Body of pancreas (tissue), 4 donors: ENCODE measurements around the gene PRCC. TPM values are rescaled to one million over a fixed set of nuclear protein-coding genes. Genes with fewer than 3 reads are reported as not detected.
A peak's percentile ranks its signal among the peaks of the same experiment; 100 is the strongest.

Experiments
- ATAC-seq: fragments of 150-250 bp; one replicate; pipeline ENCODE4 v1.9.1; 2016
- DNase-seq, 4 donors: peaks; one replicate each; pipeline ENCODE4 v3.0.0-alpha.2; 2019
- H3K27ac ChIP-seq, 4 donors: fragments of 200-600 bp; sonication (generic); 1 replicate in 3 of 4; 2 replicates in 1 of 4; pipeline versions ENCODE4 v1.5.1 to v1.6.1; 2016 to 2019; ENCODE audit warnings: mild to moderate bottlenecking in 1 of 4, mixed read lengths in 1 of 4, moderate library complexity in 1 of 4
- H3K27me3 ChIP-seq, 2 donors: fragments of 200-600 bp; sonication (generic); one replicate each; pipeline ENCODE4 v1.6.0; 2016; ENCODE audit warnings: mild to moderate bottlenecking in 1 of 2
- H3K36me3 ChIP-seq, 2 donors: fragments of 200-600 bp; sonication (generic); replicated peaks in 1 of 2; 2 replicates each; pipeline ENCODE4 v1.5.1; 2016; ENCODE audit warnings: low read depth in 2 of 2; ENCODE audit not compliant: insufficient read depth in 1 of 2
- H3K4me1 ChIP-seq: fragments of 200-600 bp; sonication (generic); one replicate; pipeline ENCODE4 v1.6.0; 2016
- H3K4me3 ChIP-seq, 2 donors: fragments of 200-600 bp; sonication (generic); 1 replicate in 1 of 2; 2 replicates in 1 of 2; pipeline ENCODE4 v1.5.1; 2016 to 2019
- H3K9me3 ChIP-seq, 3 donors: fragments of 200-600 bp; sonication (generic); 1 replicate in 2 of 3; 2 replicates in 1 of 3; pipeline ENCODE4 v1.5.1; 2016
- CTCF ChIP-seq, 7 experiments: fragments of 450-650 bp in 4 of 7; fragments of 200-600 bp in 3 of 7; sonication (generic) in 3 of 7; IDR thresholded peaks; one replicate each; pipeline ENCODE4 v1.5.1; 2016 to 2019; ENCODE audit warnings: antibody characterized with exemption in 7 of 7
- POLR2A ChIP-seq, 3 donors: fragments of 450-650 bp; IDR thresholded peaks; one replicate each; pipeline ENCODE4 v1.6.1; 2016; ENCODE audit warnings: antibody characterized with exemption in 3 of 3, mild to moderate bottlenecking in 2 of 3
- WGBS, 2 donors: methylation state at CpG; one replicate each; pipeline ENCODE4 v1.1.5; 2017; 5-methylcytosine and 5-hydroxymethylcytosine counted together
- intact Hi-C: fragments of 100-400 bp; cut with DNase I; formaldehyde crosslinking; loops from one replicate; pipeline ENCODE4 v1.15.1; 2023
- total RNA-seq, 2 donors: library from RNA; depleted of rRNA; stranded (reverse); fragments of >200 nt; gene quantifications; one replicate each; pipeline ENCODE4 v1.1.0, GENCODE V29; 2016

PRCC gene
- total RNA-seq, 2 donors from 2014 or later: 19.2 to 28.3 TPM

GRCh38 chr1:156772222-156772621 is 4.9 kb downstream of the PRCC start:
- WGBS, 2 donors: 77 to 82% methylated on average over 3 of the region's 3 CpGs
- no peak overlapping the region for H3K4me3 ChIP-seq
- H3K27me3 ChIP-seq: no peaks in the 10 kb centered on the region
- H3K9me3 ChIP-seq: no peaks in the 10 kb centered on the region
- intact Hi-C loops: no loop called here
- H3K27ac ChIP-seq: peak overlapping the region in 1 of 4 donors; percentile 9
- H3K36me3 ChIP-seq: peaks cover 0 to 2% of the 10 kb centered on the region in 2 donors
- DNase-seq: no peak
- ATAC-seq: no peak
- H3K4me1 ChIP-seq: peaks cover 45% of the 10 kb centered on the region
- TF ChIP-seq POLR2A (IDR thresholded peaks at IDR 0.05) (no peak), CTCF (IDR thresholded peaks at IDR 0.05) (no peak)

DNA sequence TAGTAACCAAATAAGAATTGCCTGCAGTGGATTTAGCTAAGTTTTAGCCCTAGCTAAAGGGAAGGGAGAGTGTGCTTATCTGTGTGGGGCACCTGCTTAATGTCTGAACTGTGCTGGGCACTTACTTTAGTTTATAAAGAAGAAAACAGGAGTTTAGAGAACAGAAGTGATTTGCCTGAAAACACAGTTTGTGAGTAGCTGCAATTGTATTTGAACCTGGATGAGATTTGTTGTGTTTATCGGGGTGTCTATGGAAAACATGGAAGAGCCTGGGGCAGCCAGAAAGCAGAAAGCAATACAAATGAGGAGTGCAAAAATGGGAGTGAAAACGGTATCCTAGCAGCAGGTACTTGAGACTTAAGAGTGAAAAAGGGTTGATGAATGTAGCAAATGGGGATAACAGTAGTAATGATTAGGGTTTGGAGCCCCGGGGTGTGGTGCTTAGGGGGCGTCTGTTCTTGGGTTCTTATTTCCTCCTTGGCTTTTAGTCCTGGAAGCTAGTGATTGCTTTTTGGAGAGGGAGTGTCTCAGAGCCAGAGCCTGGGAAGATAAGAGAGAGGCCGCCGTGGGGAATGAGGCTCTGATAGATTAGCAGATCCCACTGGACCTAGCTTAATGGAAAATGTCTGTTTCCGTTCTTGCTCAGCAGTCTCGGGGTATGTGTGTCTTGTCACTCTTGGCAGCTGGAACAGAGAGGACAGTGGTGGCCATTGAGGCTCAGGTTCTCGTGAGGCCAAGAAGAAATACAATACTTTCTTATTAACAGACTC is 5.6 kb downstream of the PRCC start:
- no peak overlapping the region for H3K4me3 ChIP-seq
- peaks cover 45% of the 10 kb centered on the region for H3K4me1 ChIP-seq
- no peaks in the 10 kb centered on the region for H3K27me3 ChIP-seq
- ATAC-seq (peak; percentile 19), DNase-seq (no peak)
- H3K36me3 ChIP-seq: peaks cover 0 to 2% of the 10 kb centered on the region in 2 donors
- peak overlapping the region in 1 of 4 donors; percentile 9 for H3K27ac ChIP-seq
- 35 to 43% methylated on average over 7 to 9 of the region's 9 CpGs for WGBS, 2 donors
- TF ChIP-seq POLR2A (IDR thresholded peaks at IDR 0.05): no peak
- TF ChIP-seq CTCF (IDR thresholded peaks at IDR 0.05): no peak
- no peaks in the 10 kb centered on the region for H3K9me3 ChIP-seq
- intact Hi-C loops: no loop called here

- Histone ChIP-seq H3K4me3 (no peak overlapping the region), H3K27me3 (no peaks in the 10 kb centered on the region), H3K27ac (peak overlapping the region in 1 of 4 donors; percentile 13), H3K9me3 (no peaks in the 10 kb centered on the region), H3K4me1 (peaks cover 40% of the 10 kb centered on the region), H3K36me3 (peaks cover 0 to 2% of the 10 kb centered on the region in 2 donors)
- ATAC-seq (no peak), DNase-seq (no peak)
- intact Hi-C loops: no loop called here
- TF ChIP-seq CTCF (IDR thresholded peaks at IDR 0.05) (peak in 2 of 7 experiments; percentile 1 to 5), POLR2A (IDR thresholded peaks at IDR 0.05) (no peak)
- WGBS, 2 donors: 91 to 95% methylated on average over 3 of the region's 3 CpGs
These were observed 6.3 kb downstream of the PRCC start for GRCh38 chr1:156773607-156774006.

DNA sequence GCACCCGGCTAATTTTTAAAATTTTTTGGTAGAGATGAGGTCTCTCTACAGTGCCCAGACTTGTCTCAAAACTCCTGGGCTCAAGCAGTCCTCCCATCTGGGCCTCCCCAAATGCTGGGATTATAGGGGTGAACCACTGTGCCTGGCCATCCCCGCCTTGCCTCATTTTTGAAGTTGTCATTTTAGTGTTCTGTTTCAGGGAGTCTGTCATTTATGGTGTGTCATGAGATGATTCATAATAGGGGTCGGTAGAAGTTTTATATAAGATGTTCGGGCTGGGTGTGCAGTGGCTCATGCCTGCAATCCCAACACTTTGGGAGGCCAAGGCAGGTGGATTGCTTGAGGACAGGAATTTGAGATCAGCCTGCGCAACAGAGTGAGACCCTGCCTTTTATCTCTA is 8.5 kb downstream of the PRCC start:
- Histone ChIP-seq H3K27ac (no peak overlapping the region), H3K9me3 (no peaks in the 10 kb centered on the region), H3K36me3 (peaks cover 0 to 2% of the 10 kb centered on the region in 2 donors), H3K4me1 (peaks cover 23% of the 10 kb centered on the region), H3K4me3 (no peak overlapping the region), H3K27me3 (no peaks in the 10 kb centered on the region)
- ATAC-seq: no peak
- WGBS, 2 donors: 80 to 84% methylated on average over 5 of the region's 5 CpGs
- intact Hi-C loops: no loop called here
- no peak for DNase-seq
- TF ChIP-seq POLR2A (IDR thresholded peaks at IDR 0.05) (no peak), CTCF (IDR thresholded peaks at IDR 0.05) (no peak)

- 52 to 64% methylated on average over 4 of the region's 4 CpGs for WGBS, 2 donors
- ATAC-seq (no peak), DNase-seq (no peak)
- Histone ChIP-seq H3K27ac (no peak overlapping the region), H3K9me3 (no peaks in the 10 kb centered on the region), H3K27me3 (no peaks in the 10 kb centered on the region), H3K4me1 (peaks cover 21% of the 10 kb centered on the region), H3K36me3 (no peaks in the 10 kb centered on the region), H3K4me3 (no peak overlapping the region)
- intact Hi-C loops: no loop called here
- TF ChIP-seq POLR2A (IDR thresholded peaks at IDR 0.05) (no peak), CTCF (IDR thresholded peaks at IDR 0.05) (no peak)
These were observed 9.6 kb downstream of the PRCC start for GRCh38 chr1:156776942-156777341.
